GM06990 (cell line): ENCODE results near the gene PID1.

Experiments
- DNase-seq: peaks from one replicate; pipeline ENCODE4 v3.0.0-alpha.2; 2011; ENCODE audit not compliant: insufficient read length; ENCODE audit errors: extremely low read depth
- H3K27me3 ChIP-seq: replicated peaks from 2 replicates; pipeline ENCODE4 v1.6.0; 2011; ENCODE audit warnings: low read length; ENCODE audit not compliant: control insufficient read depth, insufficient read depth
- H3K36me3 ChIP-seq: 2 replicates; pipeline ENCODE4 v1.5.1; 2011; ENCODE audit warnings: low read length; ENCODE audit not compliant: control insufficient read depth, insufficient read depth
- H3K4me3 ChIP-seq: replicated peaks from 2 replicates; pipeline ENCODE4 v1.5.1; 2011; ENCODE audit warnings: low read depth, mild to moderate bottlenecking, control low read depth, low read length
- TF ChIP-seq, protein P1 (sequence below): IDR thresholded peaks from 2 replicates; pipeline ENCODE4 v1.5.1; 2011; ENCODE audit warnings: low read length, control low read depth, mild to moderate bottlenecking, inconsistent platforms; ENCODE audit not compliant: insufficient read depth, poor library complexity, severe bottlenecking

Gene PID1

GRCh38 chr2:229059331-229060033 lies 211.6 kb downstream of the PID1 start:
- Histone ChIP-seq H3K4me3 (no peak overlapping the region), H3K36me3 (no peaks in the 10 kb centered on the region), H3K27me3 (no peaks in the 10 kb centered on the region)
- TF ChIP-seq, protein P1, sequence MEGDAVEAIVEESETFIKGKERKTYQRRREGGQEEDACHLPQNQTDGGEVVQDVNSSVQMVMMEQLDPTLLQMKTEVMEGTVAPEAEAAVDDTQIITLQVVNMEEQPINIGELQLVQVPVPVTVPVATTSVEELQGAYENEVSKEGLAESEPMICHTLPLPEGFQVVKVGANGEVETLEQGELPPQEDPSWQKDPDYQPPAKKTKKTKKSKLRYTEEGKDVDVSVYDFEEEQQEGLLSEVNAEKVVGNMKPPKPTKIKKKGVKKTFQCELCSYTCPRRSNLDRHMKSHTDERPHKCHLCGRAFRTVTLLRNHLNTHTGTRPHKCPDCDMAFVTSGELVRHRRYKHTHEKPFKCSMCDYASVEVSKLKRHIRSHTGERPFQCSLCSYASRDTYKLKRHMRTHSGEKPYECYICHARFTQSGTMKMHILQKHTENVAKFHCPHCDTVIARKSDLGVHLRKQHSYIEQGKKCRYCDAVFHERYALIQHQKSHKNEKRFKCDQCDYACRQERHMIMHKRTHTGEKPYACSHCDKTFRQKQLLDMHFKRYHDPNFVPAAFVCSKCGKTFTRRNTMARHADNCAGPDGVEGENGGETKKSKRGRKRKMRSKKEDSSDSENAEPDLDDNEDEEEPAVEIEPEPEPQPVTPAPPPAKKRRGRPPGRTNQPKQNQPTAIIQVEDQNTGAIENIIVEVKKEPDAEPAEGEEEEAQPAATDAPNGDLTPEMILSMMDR: no peak
- DNase-seq: no peak

- Histone ChIP-seq H3K36me3 (no peaks in the 10 kb centered on the region), H3K27me3 (no peaks in the 10 kb centered on the region), H3K4me3 (no peak overlapping the region)
- DNase-seq: no peak
- TF ChIP-seq, protein P1: no peak
These were observed 213.0 kb downstream of the PID1 start for GRCh38 chr2:229057976-229058553.

GRCh38 chr2:229054311-229054710 lies 216.8 kb downstream of the PID1 start:
- no peak for DNase-seq
- H3K36me3 ChIP-seq: no peaks in the 10 kb centered on the region
- H3K4me3 ChIP-seq: no peak overlapping the region
- TF ChIP-seq, protein P1: no peak
- H3K27me3 ChIP-seq: no peaks in the 10 kb centered on the region

DNA sequence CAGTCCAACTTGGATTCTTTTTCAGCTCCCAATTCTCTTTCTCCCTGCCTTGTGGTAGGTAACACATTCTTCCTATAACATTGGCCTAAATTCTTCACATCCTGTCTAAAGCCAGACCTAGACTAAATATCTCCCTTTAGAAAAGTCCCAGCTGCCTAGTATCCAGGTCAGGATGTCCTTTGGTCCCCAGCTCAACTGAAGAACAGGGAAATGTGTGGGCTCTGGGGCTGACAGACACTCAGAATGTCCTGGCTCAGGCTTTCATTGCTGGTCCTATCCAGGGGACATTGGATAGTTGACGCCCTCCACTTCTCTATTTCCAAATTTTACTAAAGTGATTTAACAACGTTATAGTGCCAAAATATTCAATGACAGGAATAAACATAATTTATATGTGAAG lies 219.3 kb downstream of the PID1 start:
- DNase-seq: no peak
- TF ChIP-seq, protein P1: no peak
- no peaks in the 10 kb centered on the region for H3K36me3 ChIP-seq
- H3K27me3 ChIP-seq: no peaks in the 10 kb centered on the region
- no peak overlapping the region for H3K4me3 ChIP-seq

DNA sequence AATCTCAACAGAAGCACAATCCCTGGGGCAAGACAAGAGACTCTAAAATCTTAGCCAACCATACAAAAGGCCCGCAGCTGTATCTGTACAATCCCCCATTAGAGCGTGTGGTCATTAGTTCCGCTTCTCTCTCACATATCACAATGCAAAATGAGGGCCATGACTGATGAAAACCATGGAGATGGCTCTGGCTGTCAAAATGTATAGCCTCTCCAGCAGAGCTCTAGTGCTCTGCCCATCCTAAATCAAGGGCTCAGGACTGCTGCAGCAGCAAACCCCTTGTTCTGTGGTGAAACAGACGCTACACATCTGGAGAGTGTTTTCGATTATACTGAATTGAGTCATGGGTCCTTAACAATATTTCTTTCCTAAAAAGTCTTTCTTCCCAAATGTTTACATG lies 221.0 kb downstream of the PID1 start:
- no peaks in the 10 kb centered on the region for H3K27me3 ChIP-seq
- no peak for DNase-seq
- H3K4me3 ChIP-seq: no peak overlapping the region
- H3K36me3 ChIP-seq: no peaks in the 10 kb centered on the region
- TF ChIP-seq, protein P1: no peak
